GM11168 (cell line): ENCODE results near the gene DCLK3.

ENCODE experiments used
- in situ Hi-C: fragments of 300-500 bp; cut with MboI; formaldehyde crosslinking; loops from one replicate; pipeline ENCODE4 v1.12.0; 2022; ENCODE audit warnings: low sequenced_read_pairs; ENCODE audit not compliant: unreplicated experiment

Gene DCLK3, protein sequence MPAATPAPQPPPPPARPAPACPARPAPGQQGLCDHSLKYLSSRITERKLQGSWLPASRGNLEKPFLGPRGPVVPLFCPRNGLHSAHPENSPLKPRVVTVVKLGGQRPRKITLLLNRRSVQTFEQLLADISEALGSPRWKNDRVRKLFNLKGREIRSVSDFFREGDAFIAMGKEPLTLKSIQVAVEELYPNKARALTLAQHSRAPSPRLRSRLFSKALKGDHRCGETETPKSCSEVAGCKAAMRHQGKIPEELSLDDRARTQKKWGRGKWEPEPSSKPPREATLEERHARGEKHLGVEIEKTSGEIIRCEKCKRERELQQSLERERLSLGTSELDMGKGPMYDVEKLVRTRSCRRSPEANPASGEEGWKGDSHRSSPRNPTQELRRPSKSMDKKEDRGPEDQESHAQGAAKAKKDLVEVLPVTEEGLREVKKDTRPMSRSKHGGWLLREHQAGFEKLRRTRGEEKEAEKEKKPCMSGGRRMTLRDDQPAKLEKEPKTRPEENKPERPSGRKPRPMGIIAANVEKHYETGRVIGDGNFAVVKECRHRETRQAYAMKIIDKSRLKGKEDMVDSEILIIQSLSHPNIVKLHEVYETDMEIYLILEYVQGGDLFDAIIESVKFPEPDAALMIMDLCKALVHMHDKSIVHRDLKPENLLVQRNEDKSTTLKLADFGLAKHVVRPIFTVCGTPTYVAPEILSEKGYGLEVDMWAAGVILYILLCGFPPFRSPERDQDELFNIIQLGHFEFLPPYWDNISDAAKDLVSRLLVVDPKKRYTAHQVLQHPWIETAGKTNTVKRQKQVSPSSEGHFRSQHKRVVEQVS

DNA sequence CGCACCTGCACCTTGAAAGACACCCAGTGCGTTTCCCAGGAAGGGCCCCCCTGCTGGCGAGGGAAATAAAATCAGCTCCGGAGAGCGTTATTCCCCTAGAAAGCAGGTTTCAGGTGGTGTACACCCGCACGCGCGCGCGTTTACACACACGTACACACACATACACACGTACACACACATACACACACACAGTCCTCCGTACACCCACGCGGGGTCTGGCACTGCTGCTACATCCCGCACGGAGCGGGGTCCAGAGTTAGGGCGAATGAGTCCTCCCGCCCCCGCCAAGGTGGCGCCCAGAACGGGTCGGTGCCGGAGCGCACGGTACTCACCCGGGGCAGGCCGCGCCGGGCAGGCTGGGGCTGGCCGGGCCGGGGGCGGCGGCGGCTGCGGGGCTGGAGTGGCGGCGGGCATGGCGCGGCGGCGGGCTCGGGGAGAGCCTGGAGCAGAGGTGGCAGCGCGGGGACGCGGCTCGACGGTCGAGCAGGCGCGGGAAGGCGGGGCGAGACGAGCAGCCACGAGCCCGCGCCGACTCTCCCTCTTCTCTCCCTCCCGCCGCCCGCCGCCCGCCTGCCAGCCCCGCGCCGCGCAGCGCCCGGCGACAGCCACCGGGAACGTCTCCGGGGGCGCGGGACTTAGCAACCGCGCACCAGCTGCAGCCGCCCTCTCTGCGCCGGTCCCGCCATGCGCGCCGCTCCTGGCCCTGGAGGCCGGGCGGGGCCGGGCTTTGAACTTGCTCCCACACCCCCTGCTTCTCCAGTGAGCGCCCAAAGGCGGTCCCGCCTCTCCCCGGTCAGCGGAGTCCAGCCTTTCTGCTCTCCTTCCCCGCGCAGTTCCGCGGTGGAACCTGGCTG is at the start of gene DCLK3:
DCLK3 (minus strand) TSS at position 704 of the 854 bp plus-strand sequence; CDS start at position 414, 290 bp downstream.
- in situ Hi-C loops, result no loop called here

DNA sequence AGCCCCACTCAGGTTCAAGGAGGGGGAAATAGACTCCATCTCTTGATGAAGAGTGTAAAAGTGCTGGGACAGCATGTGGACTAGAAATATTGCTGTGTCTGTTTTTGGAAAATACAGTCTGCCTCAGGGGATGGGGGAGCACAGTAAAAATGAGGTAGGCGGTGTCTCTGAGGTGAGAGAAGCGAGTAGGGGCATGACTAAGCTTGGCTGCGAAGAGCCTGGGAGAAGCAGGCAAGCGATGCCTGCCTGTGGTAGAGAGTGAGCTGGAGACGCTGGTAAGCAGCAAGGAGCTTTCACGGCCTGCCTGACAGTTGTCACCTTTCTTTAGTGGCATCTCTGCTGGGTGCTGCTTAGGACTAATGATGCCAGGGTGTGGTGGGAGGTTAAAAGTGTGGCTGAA is 49.0 kb upstream of the DCLK3 start:
- in situ Hi-C loops, result no loop called here

DNA sequence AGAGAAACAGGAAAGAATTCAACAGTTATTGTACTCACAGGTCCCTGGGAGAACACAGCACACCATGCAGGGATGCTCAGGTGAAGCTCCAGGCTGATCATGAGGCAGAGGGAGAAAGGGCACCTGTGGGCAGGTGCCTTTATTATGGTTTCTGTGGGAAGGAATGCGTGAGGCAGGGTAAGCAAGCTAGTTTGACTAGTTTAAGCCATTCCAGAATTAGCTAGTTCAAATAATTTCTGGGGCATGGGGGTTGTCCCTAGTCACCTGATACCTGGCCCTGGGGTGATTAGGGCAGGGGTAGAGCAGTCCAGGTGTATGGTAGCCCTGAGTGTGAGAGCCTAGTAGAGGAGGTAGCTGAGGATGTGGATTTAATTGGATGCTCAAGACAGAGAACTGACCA is 47.9 kb upstream of the DCLK3 start:
- in situ Hi-C loops, result no loop called here

DNA sequence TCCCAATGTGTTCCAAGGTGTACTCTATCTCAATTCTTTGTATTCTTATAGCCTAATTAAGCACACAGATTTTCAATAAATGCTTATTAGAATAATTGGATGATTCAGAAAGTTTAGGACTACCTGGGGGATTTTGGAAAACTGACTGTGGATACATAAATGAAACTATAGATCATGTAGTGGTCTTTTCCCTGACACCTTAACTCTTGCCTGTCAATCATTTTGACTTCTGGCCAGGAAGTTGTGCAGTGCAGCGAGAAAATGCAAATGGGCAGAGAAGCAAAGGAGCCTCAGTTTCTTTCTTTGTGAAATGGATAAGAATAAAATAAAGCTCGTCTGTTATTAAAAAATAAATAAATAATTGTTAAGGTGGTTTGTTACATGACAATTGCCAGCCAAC is 47.4 kb upstream of the DCLK3 start:
- in situ Hi-C loops, result no loop called here

DNA sequence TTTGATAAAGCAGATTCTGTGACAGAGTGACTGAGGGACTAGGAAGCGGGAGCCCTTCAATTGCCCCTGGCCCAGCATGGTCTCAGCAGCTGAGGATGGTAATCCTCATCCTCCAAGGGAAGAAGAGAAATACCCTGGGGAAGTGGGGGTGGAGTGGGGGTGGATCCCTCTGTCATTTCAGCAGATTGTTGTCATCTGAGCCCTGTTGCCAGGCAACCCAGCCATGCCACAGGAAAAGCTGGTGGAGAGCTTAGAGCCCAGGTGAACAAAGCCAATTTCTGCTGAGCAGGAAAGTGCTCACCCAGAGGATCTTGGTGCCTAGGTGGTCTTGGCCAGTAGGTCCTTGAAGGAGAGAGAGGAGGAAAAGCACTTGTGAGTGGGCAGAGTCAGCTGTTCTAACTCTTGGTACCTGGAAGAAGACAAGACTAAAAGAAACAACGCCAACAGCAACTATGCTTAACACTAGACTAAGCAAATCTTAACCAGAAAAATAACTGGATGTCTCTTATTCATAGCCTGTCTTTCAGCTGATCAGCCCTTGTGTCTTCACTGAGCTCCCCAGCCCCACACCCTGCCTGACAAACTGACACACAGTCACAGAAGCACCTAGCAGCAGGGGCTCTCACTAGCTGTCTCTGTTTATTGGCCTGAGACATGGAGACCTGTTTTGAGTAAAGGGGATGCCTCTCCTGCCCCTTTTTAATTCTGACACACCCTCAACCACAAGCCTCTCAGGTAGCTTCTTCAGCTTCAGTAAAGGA is 40.1 kb upstream of the DCLK3 start:
- in situ Hi-C loops, result no loop called here

DNA sequence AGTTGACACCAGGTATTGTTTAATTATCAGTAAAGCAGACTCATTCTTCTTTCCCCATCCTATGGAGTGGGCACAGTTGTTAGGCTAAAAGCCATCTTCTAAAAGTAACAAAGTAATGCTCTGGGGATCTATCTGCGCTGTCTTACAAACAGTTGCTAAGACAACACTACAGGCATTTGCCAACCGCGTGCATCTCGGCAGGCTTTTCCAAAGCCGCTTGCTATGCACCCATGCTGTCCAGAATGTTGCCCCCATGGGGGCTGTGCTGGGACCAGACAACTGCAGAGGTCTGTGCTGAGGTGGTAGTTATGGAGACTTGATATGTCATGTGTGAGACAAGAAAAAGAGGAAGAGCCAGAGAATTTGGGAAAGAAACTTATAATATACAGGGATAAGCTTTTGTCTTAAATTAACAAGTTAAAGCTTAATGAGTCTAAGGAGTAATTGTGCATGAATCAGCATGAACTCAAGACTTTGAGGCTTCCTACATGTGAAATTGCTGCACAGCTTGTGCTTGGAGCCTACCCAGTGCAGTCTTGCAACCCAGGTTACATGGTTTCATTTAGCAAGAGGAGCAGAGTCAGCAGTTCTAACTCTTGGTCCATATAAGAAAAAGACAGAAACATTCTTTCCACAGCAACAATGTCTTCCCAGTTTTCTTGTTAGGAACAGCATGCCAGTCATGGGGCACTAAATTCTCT is 38.9 kb upstream of the DCLK3 start:
- in situ Hi-C loops, result no loop called here

DNA sequence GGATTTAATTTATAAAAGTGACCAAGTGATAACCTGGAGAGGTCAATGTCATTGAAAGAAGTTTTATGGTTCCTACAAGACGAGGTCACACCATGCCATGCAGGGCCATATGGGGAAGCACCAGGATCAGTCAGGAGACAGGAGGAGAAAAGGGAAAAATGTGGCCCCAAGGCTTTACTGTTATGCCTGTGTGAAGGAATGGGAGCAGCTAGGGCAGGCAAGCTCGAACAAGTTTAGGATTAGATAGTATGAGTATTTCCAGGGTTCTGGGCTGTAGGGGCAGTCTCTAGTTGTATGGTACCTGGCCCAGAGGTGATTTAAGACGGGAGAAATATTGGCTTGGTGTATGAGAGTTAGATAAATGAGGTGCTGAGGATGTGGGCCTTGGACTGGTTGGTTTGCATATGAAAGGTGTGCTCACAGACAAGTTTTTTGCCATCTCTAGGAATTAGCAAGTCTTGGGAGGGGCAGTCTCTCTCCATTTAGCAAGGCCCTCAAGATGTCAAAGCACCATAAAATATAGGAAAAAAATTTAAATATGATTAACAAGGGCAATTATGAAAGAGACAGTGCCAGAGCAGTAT is 36.3 kb upstream of the DCLK3 start:
- in situ Hi-C loops, result no loop called here

DNA sequence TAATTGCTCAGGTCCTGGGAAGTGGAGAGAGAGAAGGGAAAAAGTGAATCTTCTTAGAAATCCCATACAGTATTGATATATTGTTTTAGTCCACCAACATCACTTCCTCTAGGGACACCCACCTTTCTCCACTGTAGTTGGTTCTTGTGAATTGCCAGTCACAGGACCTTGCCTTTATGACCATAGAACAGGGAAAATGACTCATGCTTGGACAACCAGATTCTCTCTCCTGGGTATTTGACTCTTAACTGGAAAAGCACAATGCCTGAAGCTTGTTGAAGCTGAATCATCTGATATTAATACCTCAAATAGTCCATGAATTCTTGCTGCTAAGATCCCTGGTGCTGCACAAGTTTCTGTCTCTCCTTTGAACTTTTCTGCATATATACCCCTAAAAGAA is 32.5 kb upstream of the DCLK3 start:
- in situ Hi-C loops, result no loop called here

DNA sequence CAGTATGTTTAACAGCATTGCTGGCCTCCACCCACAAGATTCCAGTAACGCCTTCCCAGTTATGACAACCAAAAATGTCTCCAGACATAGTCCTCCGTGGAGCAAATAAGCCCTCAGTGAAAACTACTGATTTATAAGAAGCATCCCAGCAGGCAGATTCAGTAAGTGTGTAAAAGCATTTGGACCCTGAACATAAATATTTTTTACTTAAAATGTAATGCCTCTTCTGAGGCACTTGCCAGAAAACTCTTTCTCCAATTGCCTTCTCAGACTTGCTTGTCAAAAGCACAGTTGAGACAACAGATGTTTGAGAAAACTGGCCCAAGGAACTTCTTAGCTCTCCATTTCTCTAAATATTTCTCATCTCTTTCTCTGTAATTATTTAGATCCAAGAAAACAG is 31.8 kb upstream of the DCLK3 start:
- in situ Hi-C loops, result no loop called here

DNA sequence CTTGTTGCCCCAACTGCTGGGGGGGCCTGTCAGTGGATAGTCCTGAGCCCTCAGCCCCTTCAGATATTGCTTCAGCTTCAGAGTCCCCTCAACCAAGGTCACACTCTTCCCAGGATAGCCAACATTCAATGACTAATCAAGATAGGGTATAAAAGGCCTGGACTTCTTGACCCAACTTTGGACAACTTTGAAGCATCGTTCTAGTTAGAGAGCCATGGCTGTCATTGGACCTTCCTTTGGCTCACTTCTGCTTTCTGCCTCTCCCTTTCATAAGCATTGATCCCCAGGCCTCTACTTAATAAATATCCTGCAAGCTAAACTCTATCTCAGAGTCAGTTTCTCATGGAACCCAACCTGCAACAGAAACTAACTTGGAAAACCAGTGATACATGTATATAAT is 31.3 kb upstream of the DCLK3 start:
- in situ Hi-C loops, result no loop called here

DNA sequence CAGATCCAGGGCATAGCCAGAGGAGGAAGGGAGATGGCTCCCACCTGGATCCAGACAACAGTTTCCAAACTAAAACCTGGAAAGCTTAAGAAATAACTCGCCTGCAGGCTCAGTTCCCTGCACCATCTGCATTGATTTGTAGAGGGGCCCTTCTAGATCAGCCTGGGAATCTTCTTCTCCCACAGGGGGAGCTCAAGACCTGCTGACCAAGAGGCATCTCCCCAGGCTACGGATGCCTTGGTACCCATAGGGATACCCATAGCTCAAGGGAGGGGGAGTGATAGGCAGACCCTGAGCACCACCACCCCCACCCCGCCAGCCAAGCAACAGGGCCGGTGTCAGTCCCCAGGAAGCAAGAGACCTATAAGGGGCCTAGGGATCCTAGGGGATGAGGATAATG is 28.0 kb upstream of the DCLK3 start:
- in situ Hi-C loops, result no loop called here

DNA sequence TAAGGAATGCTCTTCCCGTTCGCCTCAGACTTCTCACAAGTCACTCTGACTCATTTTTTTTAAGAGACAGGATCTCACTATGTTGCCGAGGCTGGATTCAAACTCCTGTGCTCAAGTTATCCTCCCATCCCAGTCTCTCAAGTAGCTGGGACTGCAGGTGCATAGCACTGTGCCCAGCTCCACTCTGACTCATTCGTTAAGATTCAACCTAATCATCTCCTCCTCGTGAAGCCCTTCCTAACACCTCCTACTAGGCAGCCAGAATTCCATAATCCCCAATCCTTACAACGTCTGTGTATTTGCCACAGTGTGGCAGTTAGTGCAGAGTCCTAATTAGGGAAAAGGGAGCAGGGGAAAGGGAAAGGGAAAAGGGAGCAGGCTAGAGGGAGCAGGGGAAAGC is 26.4 kb upstream of the DCLK3 start:
- in situ Hi-C loops, result no loop called here

DNA sequence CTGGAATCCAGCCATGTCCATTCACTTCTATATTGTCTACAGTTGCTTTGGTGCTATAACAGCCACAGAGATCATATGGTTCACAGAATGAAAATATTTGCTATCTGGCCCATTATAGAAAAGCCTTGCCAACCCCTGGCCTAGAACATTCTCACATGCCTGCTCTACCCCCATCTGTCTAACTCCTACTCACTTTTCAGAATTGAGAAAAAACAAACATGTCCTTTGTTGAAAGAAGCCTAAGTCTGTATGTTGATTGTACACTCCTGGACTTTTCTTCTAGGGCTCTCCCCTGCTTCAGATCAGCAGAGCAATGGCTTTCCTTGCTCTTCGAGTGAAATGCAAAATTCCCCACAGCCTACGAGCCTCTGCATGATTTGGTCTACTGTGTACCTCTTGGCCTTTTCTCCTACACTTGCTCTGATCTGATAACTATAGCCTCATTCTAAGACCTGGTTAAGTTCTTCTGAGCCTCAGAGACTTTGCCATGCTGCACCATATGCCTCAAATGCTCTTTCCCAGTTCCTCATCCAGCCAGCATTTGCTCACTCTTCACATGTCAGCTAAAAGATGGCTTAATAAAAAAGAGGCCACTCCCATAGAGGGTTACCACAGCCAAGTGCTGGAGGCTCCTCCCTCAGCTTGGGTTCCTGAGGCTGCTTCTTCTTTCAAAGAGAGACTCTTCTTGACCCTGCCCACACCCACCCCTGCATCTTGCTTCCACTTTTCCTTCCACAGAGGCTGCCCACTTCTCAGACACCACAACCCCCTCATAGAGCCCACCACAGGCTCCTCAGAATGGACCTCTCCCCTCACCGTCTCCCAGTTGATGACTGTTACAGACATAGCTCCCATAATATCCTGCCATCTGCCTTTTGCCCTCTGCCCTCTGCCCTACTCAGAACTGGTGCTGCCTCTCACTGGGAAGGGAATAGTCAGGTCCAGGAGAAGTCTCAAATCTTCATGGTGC is 22.9 kb upstream of the DCLK3 start:
- in situ Hi-C loops, result no loop called here

DNA sequence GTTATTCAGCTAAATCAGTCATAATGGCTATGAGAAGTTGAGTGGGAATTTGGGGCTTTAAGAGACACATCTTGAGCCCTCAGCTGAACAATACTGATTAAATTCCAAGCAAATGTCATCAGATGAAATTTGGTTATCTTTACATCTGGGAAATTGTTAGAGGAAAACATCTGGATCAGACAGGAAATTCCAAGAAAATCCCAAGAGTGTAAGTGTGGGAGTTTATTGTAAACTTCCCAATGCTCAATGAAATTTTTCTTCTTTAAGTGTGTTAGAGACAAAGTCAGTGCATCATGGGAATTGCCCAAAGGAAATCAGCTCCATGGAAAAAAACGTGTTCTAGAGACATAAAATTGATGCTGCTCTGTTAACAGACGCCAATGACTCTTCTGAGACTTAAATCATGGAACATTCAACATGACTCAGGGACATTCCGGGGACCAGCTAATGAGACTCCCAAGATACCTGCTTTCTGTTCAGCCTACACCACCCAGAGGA is 19.8 kb upstream of the DCLK3 start:
- in situ Hi-C loops, result no loop called here

DNA sequence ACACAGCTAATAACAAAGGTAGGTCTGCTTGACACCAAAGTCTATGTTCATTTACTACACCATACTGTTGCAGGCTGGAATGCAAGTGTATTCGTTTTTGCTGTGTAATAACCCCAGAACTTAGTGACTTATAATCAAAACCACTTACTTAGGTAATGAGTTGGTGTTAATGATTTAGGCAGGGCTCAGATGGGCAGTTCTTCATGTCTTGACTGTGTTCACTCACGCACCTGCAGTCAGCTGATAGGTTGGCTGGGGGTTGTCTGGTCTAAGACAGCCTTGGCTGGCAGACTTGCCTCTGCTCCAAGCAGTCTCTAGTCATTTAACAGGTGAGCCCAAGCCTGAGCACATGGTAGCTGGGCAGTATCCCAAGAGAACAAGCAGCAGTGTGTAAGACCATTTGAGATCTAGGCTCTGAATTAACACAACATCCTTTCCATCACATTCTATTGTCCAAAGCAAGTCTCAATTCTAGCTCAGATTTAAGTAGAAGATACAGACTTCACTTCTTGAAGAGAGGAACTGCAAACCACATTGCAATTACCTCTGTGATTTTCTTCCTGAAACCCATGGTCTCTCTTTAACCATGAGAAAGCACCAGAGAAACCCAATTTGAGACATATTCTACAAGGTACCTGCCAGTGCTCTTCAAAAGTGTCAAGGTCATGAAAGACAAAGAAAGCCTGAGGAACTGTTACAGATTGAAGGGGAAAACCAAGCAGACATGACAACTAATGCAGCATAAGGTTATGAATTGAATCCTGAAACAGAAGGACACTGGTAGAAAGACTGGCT is 13.3 kb upstream of the DCLK3 start:
- in situ Hi-C loops, result no loop called here

DNA sequence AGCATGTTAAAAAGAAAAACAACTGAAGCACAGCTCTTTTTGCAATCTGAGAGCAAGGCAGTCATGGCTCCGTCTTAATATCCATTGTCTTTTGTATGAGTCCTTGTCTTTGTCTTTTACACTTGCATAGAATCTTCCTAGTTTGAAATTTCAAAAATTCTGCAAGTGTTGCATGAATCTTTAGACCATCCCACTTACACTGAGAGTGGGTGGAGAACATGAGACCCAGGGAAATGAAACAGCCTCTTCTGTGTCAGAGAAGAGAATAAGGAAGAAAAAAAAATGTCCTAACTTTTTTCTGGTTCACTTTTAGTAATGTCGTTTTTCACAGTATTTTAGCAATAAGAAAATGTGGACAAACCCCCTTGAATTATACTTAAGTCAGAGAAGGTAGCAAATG is 12.1 kb upstream of the DCLK3 start:
- in situ Hi-C loops, result no loop called here

DNA sequence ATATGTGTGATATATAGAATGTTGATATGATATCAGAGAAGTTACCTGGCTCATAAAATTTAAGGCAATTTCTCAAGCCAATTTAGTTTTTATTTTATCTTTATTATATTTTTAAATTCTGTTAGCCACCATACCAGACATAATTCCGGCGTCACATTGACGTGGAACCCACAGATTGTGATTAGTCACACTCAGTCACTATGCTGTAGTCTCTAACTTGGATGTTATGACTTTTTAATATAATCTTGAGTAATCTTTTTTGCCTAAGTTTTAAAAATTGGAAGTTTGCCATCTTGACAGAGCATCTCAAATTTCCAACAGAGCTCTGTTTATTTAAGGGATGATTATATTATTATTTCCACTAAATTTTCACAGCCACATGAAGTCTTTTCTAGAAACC is 9.7 kb upstream of the DCLK3 start:
- in situ Hi-C loops, result no loop called here
